Spleen (tissue), 7 donors: ENCODE data around the gene CHCHD6.

Experiments used
- CTCF ChIP-seq, 11 experiments: fragments of 200-600 bp in 7 of 11; fragments of 450-650 bp in 4 of 11; sonication (generic) in 4 of 11; IDR thresholded peaks in 8 of 11; conservative IDR thresholded peaks in 3 of 11; 1 replicate in 7 of 11; 2 replicates in 4 of 11; pipeline versions ENCODE4 v1.4.0 to v1.8.0; 2016 to 2021; ENCODE audit warnings: antibody characterized with exemption in 11 of 11, inconsistent platforms in 4 of 11, mild to moderate bottlenecking in 1 of 11
- POLR2A ChIP-seq, 3 donors: fragments of 450-650 bp; IDR thresholded peaks; one replicate each; pipeline ENCODE4 v1.5.1; 2017; ENCODE audit warnings: antibody characterized with exemption in 3 of 3, mild to moderate bottlenecking in 1 of 3
- POLR2AphosphoS5 ChIP-seq, 3 donors: sonication (generic); formaldehyde crosslinking; IDR thresholded peaks; one replicate each; pipeline ENCODE4 v1.5.1; 2017; ENCODE audit warnings: antibody characterized with exemption in 3 of 3
- donor health status: DM: no; HTN: no; CAD: no; lungs with moderate emphysema.
- donor health status: DM: no; HTN: no; CAD: no.
- donor health status: DM: no; HTN: no; CAD: no.

- TF ChIP-seq CTCF (IDR thresholded peaks at IDR 0.05 in 8 of 11, conservative IDR thresholded peaks at IDR 0.05 in 3 of 11) = no peak
- no peak for TF ChIP-seq POLR2A (IDR thresholded peaks at IDR 0.05)
- TF ChIP-seq POLR2AphosphoS5 (IDR thresholded peaks at IDR 0.05) = no peak
These were observed 220.4 kb downstream of the CHCHD6 start for GRCh38 chr3:126924458-126924857.
